ENCODE measurements around the gene AIF1L.
"Not testable (repeated sequence)": the region's sequence is repeated elsewhere in the genome, so short reads cannot be mapped to it uniquely, and the experiment has no call there.

Gene AIF1L

GRCh38 chr9:131099845-131100244 lies 3.5 kb downstream of the AIF1L start:
- not testable (repeated sequence) for DNase-seq

- DNase-seq = no peak
These were observed 4.1 kb downstream of the AIF1L start for GRCh38 chr9:131100445-131100844.

GRCh38 chr9:131101207-131101964 lies 5.1 kb downstream of the AIF1L start:
- DNase-seq = no peak

GRCh38 chr9:131103024-131103423 lies 6.7 kb downstream of the AIF1L start:
- no peak for DNase-seq

GRCh38 chr9:131103535-131103934 lies 7.2 kb downstream of the AIF1L start:
- DNase-seq = no peak

- DNase-seq = no peak
These were observed 7.8 kb downstream of the AIF1L start for GRCh38 chr9:131104016-131104740.

GRCh38 chr9:131105952-131106351 lies 9.6 kb downstream of the AIF1L start:
- no peak for DNase-seq

- DNase-seq = no peak
These were observed 11.4 kb downstream of the AIF1L start for GRCh38 chr9:131107760-131108159.

GRCh38 chr9:131111186-131111853 lies 15.0 kb downstream of the AIF1L start:
- DNase-seq = no peak

GRCh38 chr9:131111854-131112311 lies 15.6 kb downstream of the AIF1L start:
- DNase-seq = no peak

- DNase-seq = no peak
These were observed 16.2 kb downstream of the AIF1L start for GRCh38 chr9:131112374-131113154.

- DNase-seq = no peak
These were observed 17.3 kb downstream of the AIF1L start for GRCh38 chr9:131113655-131114054.

GRCh38 chr9:131114084-131114535 lies 17.8 kb downstream of the AIF1L start:
- no peak for DNase-seq

- DNase-seq = not testable (repeated sequence)
These were observed 19.0 kb downstream of the AIF1L start for GRCh38 chr9:131115360-131115742.

- no peak for DNase-seq
These were observed 20.2 kb downstream of the AIF1L start for GRCh38 chr9:131116281-131117120.

GRCh38 chr9:131117121-131117761 lies 20.9 kb downstream of the AIF1L start:
- no peak for DNase-seq

GRCh38 chr9:131117762-131118145 lies 21.4 kb downstream of the AIF1L start:
- DNase-seq = no peak

GRCh38 chr9:131119600-131119999 lies 23.3 kb downstream of the AIF1L start:
- DNase-seq = no peak

GRCh38 chr9:131120620-131121228 lies 24.4 kb downstream of the AIF1L start:
- DNase-seq = no peak

- DNase-seq = no peak
These were observed 25.0 kb downstream of the AIF1L start for GRCh38 chr9:131121346-131121745.

- no peak for DNase-seq
These were observed 25.8 kb downstream of the AIF1L start for GRCh38 chr9:131122158-131122557.
